Measurements from ENCODE around the gene MRPL33.
"Not testable (repeated sequence)": the region's sequence is repeated elsewhere in the genome, so short reads cannot be mapped to it uniquely, and the experiment has no call there.

Gene MRPL33

GRCh38 chr2:27742571-27742970 lies 28.9 kb upstream of the MRPL33 start:
- DNase-seq, result no peak

- not testable (repeated sequence) for DNase-seq
Observed at GRCh38 chr2:27745494-27745893, 26.0 kb upstream of the MRPL33 start.

GRCh38 chr2:27746325-27746724 lies 25.2 kb upstream of the MRPL33 start:
- DNase-seq, result no peak

GRCh38 chr2:27747827-27748352 lies 23.6 kb upstream of the MRPL33 start:
- DNase-seq, result no peak

GRCh38 chr2:27748803-27749554 lies 22.5 kb upstream of the MRPL33 start:
- DNase-seq, result not testable (repeated sequence)

- DNase-seq, result no peak
Observed at GRCh38 chr2:27751377-27751776, 20.1 kb upstream of the MRPL33 start.

GRCh38 chr2:27752551-27753237 lies 18.8 kb upstream of the MRPL33 start:
- no peak for DNase-seq

- DNase-seq, result peak; percentile 59
Observed at GRCh38 chr2:27754138-27754588, 17.4 kb upstream of the MRPL33 start.

- DNase-seq, result no peak
Observed at GRCh38 chr2:27754831-27755230, 16.7 kb upstream of the MRPL33 start.

GRCh38 chr2:27756091-27756490 lies 15.4 kb upstream of the MRPL33 start:
- DNase-seq, result no peak

- no peak for DNase-seq
Observed at GRCh38 chr2:27756544-27757498, 14.7 kb upstream of the MRPL33 start.

- DNase-seq, result no peak
Observed at GRCh38 chr2:27762951-27763906, 8.3 kb upstream of the MRPL33 start.

GRCh38 chr2:27763907-27764267 lies 7.6 kb upstream of the MRPL33 start:
- DNase-seq, result no peak

- DNase-seq, result not testable (repeated sequence)
Observed at GRCh38 chr2:27764526-27764925, 7.0 kb upstream of the MRPL33 start.

- peak; percentile 38 for DNase-seq
Observed at GRCh38 chr2:27765621-27766286, 5.8 kb upstream of the MRPL33 start.

- DNase-seq, result no peak
Observed at GRCh38 chr2:27766287-27766661, 5.2 kb upstream of the MRPL33 start.

- DNase-seq, result no peak
Observed at GRCh38 chr2:27771202-27771547, 344 bp upstream of the MRPL33 start.

GRCh38 chr2:27772804-27773203 lies 1.3 kb downstream of the MRPL33 start:
- no peak for DNase-seq

- no peak for DNase-seq
Observed at GRCh38 chr2:27773959-27774358, 2.4 kb downstream of the MRPL33 start.

GRCh38 chr2:27776097-27776496 lies 4.6 kb downstream of the MRPL33 start:
- no peak for DNase-seq

GRCh38 chr2:27776696-27777095 lies 5.2 kb downstream of the MRPL33 start:
- no peak for DNase-seq
